IPS DF 6.9 (cell line): ENCODE results near the gene ATP4A.

Source experiments
- DNase-seq: peaks from one replicate; pipeline ENCODE4 v3.0.0-alpha.2; 2013; ENCODE audit warnings: low read depth, low spot score
- H3K27ac ChIP-seq: one replicate; pipeline ENCODE4 v1.5.1; 2013; ENCODE audit warnings: low read length, control low read depth
- H3K27me3 ChIP-seq: 2 replicates; pipeline ENCODE4 v1.6.1; 2013; ENCODE audit warnings: mild to moderate bottlenecking, low read length; ENCODE audit not compliant: control insufficient read depth, insufficient read depth
- H3K36me3 ChIP-seq: 2 replicates; pipeline ENCODE4 v1.6.1; 2013; ENCODE audit warnings: low read length; ENCODE audit not compliant: control insufficient read depth, insufficient read depth
- H3K4me1 ChIP-seq: 2 replicates; pipeline ENCODE4 v1.6.1; 2013; ENCODE audit warnings: low read length; ENCODE audit not compliant: control insufficient read depth, insufficient read depth
- H3K4me3 ChIP-seq: 2 replicates; pipeline ENCODE4 v1.5.1; 2013; ENCODE audit warnings: mild to moderate bottlenecking, low read length
- H3K9me3 ChIP-seq: 2 replicates; pipeline ENCODE4 v1.6.1; 2013; ENCODE audit warnings: low read length, inconsistent platforms; ENCODE audit not compliant: control insufficient read depth, insufficient read depth
- WGBS: extraction: QIAGEN DNeasy Blood & Tissue Kit; methylation state at CpG from one replicate; pipeline ENCODE4 v1.1.7; 2013; ENCODE audit warnings: mixed read lengths, missing lambda C conversion rate; ENCODE audit not compliant: insufficient read length, insufficient coverage; 5-methylcytosine and 5-hydroxymethylcytosine counted together

Gene ATP4A

DNA sequence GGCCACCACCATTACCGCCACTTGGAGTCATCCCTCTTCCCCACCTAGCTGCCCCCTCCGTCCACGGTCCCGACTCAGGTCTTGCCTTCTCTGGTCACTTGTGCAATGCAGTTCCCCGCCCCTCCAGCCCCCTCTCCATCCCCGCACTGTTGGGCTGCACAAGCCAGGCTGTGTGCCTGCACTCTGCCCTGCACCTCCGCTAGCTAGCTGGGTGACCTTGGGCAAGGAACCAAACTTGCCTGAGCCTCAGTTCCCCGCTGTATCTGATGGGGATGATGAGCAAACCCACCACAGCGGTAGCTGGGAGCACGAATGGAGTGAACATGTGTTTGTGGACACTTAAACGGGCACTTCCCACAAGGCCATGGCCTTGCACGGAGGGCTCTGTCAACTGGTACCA is 23.6 kb downstream of the ATP4A start:
- H3K4me1 ChIP-seq: peaks cover 4% of the 10 kb centered on the region
- no peak overlapping the region for H3K4me3 ChIP-seq
- H3K36me3 ChIP-seq: peaks cover 12% of the 10 kb centered on the region; the same call in 1 of the 2 replicates
- H3K27ac ChIP-seq: no peak overlapping the region
- WGBS: no CpG with 5 or more reads among the region's 12 CpGs
- no peaks in the 10 kb centered on the region for H3K27me3 ChIP-seq
- no peak for DNase-seq
- H3K9me3 ChIP-seq: no peaks in the 10 kb centered on the region

DNA sequence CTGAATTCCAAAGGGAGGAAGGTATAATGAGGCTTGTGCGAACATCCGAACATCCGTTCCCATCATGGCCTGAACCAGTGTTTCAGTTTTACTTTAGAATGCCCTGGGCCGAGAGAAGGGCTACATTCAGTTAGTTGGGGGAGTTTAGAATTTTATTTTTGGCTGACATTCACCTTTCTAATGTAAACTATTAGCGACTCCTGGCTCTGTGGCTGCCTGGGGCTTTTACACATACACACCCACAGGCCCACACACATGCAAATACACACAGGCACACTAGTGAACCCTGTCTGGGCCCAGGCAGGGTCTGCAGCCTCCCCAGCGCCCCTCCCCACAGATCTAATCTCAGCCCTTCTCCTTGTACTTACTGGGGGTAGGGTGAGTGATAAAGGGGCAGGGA is 24.1 kb downstream of the ATP4A start:
- no peak for DNase-seq
- no CpG with 5 or more reads among the region's 6 CpGs for WGBS
- Histone ChIP-seq H3K27me3 (no peaks in the 10 kb centered on the region), H3K4me3 (no peak overlapping the region), H3K36me3 (peaks cover 12% of the 10 kb centered on the region; the same call in 1 of the 2 replicates), H3K4me1 (peaks cover 4% of the 10 kb centered on the region), H3K9me3 (no peaks in the 10 kb centered on the region), H3K27ac (no peak overlapping the region)

DNA sequence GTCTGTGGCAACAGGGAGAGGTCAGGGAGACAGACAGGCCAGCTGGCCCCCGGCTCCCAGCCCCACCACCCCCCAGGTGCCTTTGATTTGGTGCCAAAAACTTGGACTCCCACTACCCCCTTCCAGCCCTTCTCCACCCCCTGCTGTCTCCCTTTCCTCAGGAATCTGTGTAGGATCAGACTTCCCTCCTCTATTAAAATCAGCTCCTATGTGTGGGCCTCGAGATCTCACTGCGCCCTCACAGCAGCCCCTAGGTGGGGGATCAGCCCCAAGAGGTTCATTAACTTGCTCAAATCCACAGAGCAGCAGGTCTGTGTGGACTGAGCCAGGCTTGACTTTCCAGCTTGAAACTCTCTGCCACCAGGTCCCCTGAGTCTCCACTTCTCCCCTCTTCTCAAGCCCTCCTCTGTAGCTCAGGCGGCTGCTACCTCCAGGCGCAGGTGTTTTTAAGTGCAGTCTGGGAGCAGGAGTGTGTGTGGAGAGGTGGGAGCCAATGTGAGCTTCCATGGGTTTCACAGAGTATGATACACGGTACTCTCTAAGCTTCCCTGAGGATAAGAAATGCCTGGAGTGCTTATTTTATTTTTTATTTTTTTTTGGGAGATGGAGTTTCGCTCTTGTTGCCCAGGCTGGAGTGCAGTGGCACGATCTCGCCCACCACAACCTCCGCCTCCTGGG is 28.5 kb downstream of the ATP4A start:
- Histone ChIP-seq H3K27me3 (no peaks in the 10 kb centered on the region), H3K4me3 (no peak overlapping the region), H3K36me3 (0 out of 2 replicates have a peak, but pooled peaks cover 2% of the 10 kb centered on the region), H3K4me1 (peaks cover 5% of the 10 kb centered on the region), H3K27ac (no peak overlapping the region), H3K9me3 (no peaks in the 10 kb centered on the region)
- no peak for DNase-seq
- WGBS: no CpG with 5 or more reads among the region's 10 CpGs

DNA sequence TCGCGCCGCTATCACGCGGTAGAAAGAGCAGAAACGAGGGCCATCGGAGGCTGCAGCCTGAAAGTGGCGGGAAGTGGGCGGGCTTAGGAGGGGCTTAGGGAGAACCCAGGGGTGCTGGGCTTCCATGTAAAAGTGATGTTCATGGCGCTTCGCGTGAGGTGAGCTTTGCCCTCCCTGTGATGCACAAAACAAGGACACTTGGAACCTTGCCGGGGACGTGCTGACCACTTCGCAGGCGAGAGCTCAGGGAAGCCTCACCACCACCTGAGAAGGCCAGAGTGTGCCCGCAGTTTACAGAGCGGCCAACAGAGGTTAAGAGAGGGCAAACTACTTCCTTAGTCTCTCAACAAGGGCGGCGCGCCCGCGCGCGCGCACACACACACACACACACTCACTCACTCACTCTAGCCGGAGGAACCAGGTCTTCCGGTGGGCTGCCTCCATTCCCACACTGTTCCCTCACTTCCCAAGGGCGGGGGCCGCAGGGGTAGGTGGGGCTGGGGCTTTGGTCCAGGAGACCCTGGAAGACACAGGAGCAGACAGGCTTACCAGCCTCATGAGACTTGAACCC is 29.6 kb downstream of the ATP4A start:
- Histone ChIP-seq H3K36me3 (no peaks in the 10 kb centered on the region), H3K27me3 (no peaks in the 10 kb centered on the region), H3K4me1 (peaks cover 4% of the 10 kb centered on the region), H3K4me3 (peak overlapping the region; percentile 5; the same call in 1 of the 2 replicates), H3K9me3 (no peaks in the 10 kb centered on the region), H3K27ac (no peak overlapping the region)
- WGBS: no CpG with 5 or more reads among the region's 30 CpGs
- DNase-seq: no peak

DNA sequence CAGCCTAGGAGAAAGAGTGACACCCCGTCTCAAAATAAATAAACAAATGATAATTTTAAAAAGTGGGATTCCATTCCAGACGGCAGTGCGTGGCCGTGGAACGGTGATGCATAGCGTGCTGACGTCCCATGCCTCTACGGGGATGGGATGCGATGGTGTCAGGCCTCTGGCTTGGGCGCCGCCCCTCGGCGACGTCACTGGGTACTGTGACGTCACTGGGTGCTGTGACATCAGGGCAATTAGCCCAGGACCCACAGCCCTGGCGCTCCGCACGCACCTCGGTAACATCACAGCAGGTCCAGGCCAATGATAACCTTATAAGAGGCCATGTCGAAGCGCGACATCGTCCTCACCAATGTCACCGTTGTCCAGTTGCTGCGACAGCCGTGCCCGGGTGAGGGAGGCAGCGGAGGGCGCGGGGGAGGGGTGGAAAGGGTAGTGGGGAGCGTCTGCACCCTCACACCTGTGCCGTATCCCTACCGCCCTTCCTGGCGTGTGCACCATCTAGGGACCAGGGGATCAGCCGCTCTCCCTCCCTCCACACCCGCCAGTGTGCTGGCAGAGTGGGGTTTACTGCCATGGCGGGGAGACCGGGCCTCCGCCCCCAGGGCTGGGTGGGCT is 30.1 kb downstream of the ATP4A start, which contains the start of gene GAPDHS:
Gene GAPDHS, plus strand, starts transcription at position 256 of the 621 bp plus-strand sequence. Its CDS starts 72 bp downstream, at position 328.
- H3K36me3 ChIP-seq: no peaks in the 10 kb centered on the region
- DNase-seq: no peak
- no CpG with 5 or more reads among the region's 39 CpGs for WGBS
- no peak within 1 kb of the TSS for H3K27ac ChIP-seq
- H3K4me3 ChIP-seq: peak within 1 kb of the TSS; percentile 8; the same call in 1 of the 2 replicates
- no peaks in the 10 kb centered on the region for H3K9me3 ChIP-seq
- peaks cover 4% of the 10 kb centered on the region for H3K4me1 ChIP-seq
- H3K27me3 ChIP-seq: no peaks in the 10 kb centered on the region

DNA sequence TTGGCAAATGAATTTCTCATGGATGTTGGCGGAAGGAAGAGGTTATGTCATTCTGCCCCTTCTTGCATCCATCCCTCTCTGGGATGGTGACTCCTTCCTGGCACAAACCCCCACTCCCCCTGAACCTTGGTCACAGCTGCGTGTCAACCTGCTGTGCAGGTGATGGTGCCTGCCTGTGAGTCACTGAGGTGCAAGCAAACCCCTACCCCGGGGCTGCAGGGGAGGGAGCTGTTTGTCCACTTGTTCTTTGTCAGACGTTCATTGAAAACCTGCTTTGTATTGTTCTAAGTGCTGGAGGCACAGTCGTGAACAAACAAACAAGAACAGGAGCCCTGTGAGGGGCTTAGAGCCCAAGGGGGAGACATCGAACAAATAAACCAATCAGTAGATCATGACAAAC is 32.2 kb downstream of the ATP4A start:
- H3K9me3 ChIP-seq: no peaks in the 10 kb centered on the region
- DNase-seq: no peak
- H3K4me1 ChIP-seq: peaks cover 2% of the 10 kb centered on the region; the same call in 1 of the 2 replicates
- no CpG with 5 or more reads among the region's 6 CpGs for WGBS
- no peak overlapping the region for H3K27ac ChIP-seq
- H3K27me3 ChIP-seq: no peaks in the 10 kb centered on the region
- H3K4me3 ChIP-seq: no peak overlapping the region
- no peaks in the 10 kb centered on the region for H3K36me3 ChIP-seq

DNA sequence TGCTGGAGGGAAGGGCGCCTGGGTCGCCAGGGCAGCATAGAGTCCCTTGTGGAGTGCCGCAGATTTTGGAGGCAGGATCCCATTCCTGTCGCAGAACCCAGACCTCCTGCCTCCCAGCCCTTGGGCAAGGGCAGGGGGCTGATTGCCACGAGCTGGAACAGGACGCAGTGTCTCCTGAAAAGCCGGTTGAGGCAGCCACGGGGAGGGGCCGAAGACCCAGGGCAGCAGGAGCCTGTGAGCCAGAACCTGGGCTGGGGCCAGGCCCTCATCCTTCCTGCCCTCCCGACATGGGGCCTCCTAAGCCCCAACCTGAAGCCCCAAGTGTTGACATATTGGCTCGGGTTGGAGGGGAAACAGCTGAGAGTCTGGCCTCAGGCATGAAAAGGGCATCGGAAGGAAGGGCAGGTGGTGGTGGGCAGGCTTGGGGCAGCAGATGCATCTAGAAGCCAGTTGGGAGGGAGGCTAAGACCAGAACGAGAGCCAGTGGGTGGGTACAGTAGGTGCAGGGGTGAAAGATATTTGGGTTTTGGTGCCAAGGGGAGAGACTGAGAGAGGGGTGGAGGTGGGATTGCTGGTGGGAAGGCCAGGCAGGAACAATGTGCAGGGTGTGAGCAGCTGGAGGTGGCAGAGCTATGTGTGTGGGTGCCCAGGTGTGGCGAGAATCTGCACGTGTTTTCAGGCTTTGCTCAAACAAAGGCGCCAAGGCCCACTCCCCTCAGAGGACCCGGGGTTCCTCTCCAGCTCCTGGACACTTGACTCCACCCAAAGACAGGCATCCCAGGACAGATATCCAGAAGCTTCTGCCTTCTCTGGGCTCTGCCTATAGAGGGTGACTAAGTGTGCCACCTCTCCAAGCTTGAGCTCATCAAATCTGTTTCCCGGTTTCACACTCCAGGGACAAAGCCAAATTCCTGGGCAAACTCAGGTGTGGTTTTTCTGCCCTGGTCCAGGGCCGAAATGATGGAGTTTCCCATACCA is 33.9 kb downstream of the ATP4A start:
- Histone ChIP-seq H3K4me3 (no peak overlapping the region), H3K9me3 (no peaks in the 10 kb centered on the region), H3K27me3 (no peaks in the 10 kb centered on the region), H3K36me3 (no peaks in the 10 kb centered on the region), H3K4me1 (peaks cover 4% of the 10 kb centered on the region), H3K27ac (no peak overlapping the region)
- no CpG with 5 or more reads among the region's 19 CpGs for whole genome bisulfite sequencing
- DNase-seq: no peak

DNA sequence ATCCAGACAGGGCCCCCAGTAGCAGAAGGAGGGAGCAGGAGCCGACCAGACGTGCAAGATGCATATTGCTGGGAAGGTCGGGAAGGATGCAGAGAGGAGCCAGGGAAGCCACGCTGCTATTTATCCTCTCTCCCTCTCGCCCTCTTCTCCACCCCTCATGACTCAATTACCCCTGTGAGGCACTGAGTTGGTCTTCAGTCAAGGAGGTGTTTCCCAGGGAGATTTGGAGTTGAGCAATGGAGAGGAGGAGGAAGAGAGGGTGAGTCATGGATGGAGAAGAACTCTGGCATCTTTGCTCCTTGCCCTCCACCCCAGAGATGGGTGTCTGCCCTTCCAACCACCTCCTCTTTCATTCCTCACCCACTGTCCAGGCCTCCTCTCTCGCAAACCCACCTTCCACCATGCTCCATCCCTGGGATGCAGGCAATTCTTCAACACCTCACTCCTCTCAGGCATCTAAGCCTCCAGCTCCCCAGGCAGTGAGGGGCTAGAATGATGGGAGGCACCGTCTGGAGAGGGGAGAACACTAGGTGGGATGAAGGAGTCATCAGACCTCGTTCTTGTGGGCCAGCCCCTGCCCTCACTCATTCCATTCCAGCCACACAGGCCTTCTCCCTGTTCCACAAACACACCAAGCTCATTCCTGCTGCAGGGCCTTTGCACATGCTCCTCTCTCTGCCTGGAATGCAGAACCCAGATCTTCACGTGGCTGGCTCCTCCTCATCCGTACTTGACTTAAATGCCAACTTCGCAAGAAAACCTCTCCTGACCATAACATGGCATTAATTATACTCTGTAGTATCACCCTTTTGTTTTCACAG is 35.0 kb downstream of the ATP4A start, which contains the start of gene SBSN:
Gene SBSN, minus strand, starts transcription at position 94 of the 821 bp plus-strand sequence. Its CDS starts 30 bp downstream, at position 64.
- H3K9me3 ChIP-seq: no peaks in the 10 kb centered on the region
- H3K4me3 ChIP-seq: no peak within 1 kb of the TSS
- no peaks in the 10 kb centered on the region for H3K27me3 ChIP-seq
- no peak for DNase-seq
- H3K27ac ChIP-seq: no peak within 1 kb of the TSS
- no CpG with 5 or more reads among the region's 11 CpGs for WGBS
- H3K36me3 ChIP-seq: no peaks in the 10 kb centered on the region
- H3K4me1 ChIP-seq: peaks cover 5% of the 10 kb centered on the region

DNA sequence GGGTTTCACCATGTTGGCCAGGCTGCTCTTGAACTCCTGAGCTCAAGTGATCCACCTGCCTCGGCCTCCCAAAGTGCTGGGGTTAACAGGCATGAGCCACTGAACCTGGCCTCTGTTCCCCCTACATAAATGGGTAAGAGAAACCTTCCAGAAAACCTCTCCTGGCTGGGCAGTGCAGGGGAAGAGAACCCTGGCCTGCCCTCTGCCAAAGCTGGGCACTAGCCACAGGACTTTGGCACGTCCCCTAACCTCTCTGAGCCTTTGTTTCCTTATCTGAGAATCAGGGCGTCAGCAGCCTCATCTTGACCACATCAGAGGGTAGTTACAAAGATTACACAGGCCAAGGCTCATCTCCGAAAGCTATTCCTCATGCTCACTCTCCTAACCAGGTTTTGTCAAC is 37.6 kb downstream of the ATP4A start:
- Histone ChIP-seq H3K4me3 (no peak overlapping the region), H3K27ac (no peak overlapping the region), H3K36me3 (no peaks in the 10 kb centered on the region), H3K4me1 (peaks cover 7% of the 10 kb centered on the region), H3K27me3 (no peaks in the 10 kb centered on the region), H3K9me3 (no peaks in the 10 kb centered on the region)
- DNase-seq: no peak
- no CpG with 5 or more reads among the region's 4 CpGs for WGBS
